SU-DHL-6 (cell line): ENCODE data around the gene GRID2.

Source experiments
- H2AFZ ChIP-seq: fragments of 200-600 bp; sonication (generic); 2 replicates; pipeline ENCODE4 v1.6.1; 2014; ENCODE audit warnings: low read depth, mild to moderate bottlenecking, moderate library complexity, mixed read lengths, antibody characterized with exemption, low read length; ENCODE audit not compliant: severe bottlenecking
- H3F3A ChIP-seq: fragments of 200-600 bp; shearing (Covaris generic); 2 replicates; pipeline ENCODE4 v1.6.0; 2016; ENCODE audit warnings: antibody characterized with exemption, mild to moderate bottlenecking; ENCODE audit not compliant: insufficient read depth
- H3K27ac ChIP-seq: fragments of 200-600 bp; sonication (generic); 2 replicates; pipeline ENCODE4 v1.5.1; 2016; ENCODE audit warnings: low read depth, mild to moderate bottlenecking, low read length, moderate library complexity, mixed read lengths
- H3K27me3 ChIP-seq: fragments of 200-600 bp; sonication (generic), shearing (Covaris generic); 2 replicates; pipeline ENCODE4 v1.6.0; 2014; ENCODE audit warnings: mild to moderate bottlenecking, low read length
- H3K36me3 ChIP-seq: fragments of 200-600 bp; sonication (generic); 2 replicates; pipeline ENCODE4 v1.6.1; 2014; ENCODE audit warnings: mild to moderate bottlenecking, low read length, mixed read lengths
- H3K4me2 ChIP-seq: fragments of 300-600, 200-600 bp; shearing (Covaris generic), sonication (generic); 2 replicates; pipeline ENCODE4 v1.6.0; 2014; ENCODE audit warnings: low read length, low read depth, mild to moderate bottlenecking; ENCODE audit not compliant: poor library complexity, severe bottlenecking
- H3K4me3 ChIP-seq: fragments of 200-600 bp; sonication (generic); 2 replicates; pipeline ENCODE4 v1.5.1; 2014; ENCODE audit warnings: antibody characterized with exemption, low read length, mild to moderate bottlenecking, mixed read lengths; ENCODE audit not compliant: insufficient read depth, poor library complexity, severe bottlenecking
- H3K79me2 ChIP-seq: fragments of 200-600 bp; sonication (generic); 2 replicates; pipeline ENCODE4 v1.6.1; 2014; ENCODE audit warnings: mild to moderate bottlenecking, low read length, moderate library complexity; ENCODE audit not compliant: insufficient read depth
- H3K9ac ChIP-seq: fragments of 200-600 bp; sonication (generic); 2 replicates; pipeline ENCODE4 v1.7.0; 2014; ENCODE audit warnings: mild to moderate bottlenecking, low read length
- H3K9me2 ChIP-seq: fragments of 200-600 bp; sonication (generic); replicated peaks from 2 replicates; pipeline ENCODE4 v1.6.1; 2014; ENCODE audit warnings: low read length; ENCODE audit not compliant: insufficient read depth
- H3K9me3 ChIP-seq: fragments of 200-600 bp; sonication (generic); 2 replicates; pipeline ENCODE4 v1.6.1; 2014; ENCODE audit warnings: low read length, mixed read lengths; ENCODE audit not compliant: insufficient read depth
- H4K20me1 ChIP-seq: fragments of 200-600 bp; sonication (generic); 2 replicates; pipeline ENCODE4 v1.6.1; 2014; ENCODE audit warnings: low read depth, mild to moderate bottlenecking, antibody characterized with exemption, low read length, moderate library complexity, mixed read lengths
- CTCF ChIP-seq: fragments of 200-600 bp; sonication (generic); IDR thresholded peaks from one replicate; pipeline ENCODE4 v1.5.1; 2017; ENCODE audit warnings: antibody characterized with exemption, mild to moderate bottlenecking, low read length, moderate library complexity; ENCODE audit not compliant: insufficient read depth, poor library complexity, severe bottlenecking
- EZH2phosphoT487 ChIP-seq: fragments of 200-600 bp; sonication (generic), shearing (Covaris generic); conservative IDR thresholded peaks from 2 replicates; pipeline ENCODE4 v1.6.1; 2018; ENCODE audit warnings: mild to moderate bottlenecking, antibody characterized with exemption, low read length, moderate library complexity, mixed read lengths

Gene GRID2

GRCh38 chr4:93809773-93810172 is 1506.0 kb downstream of the GRID2 start:
- Histone ChIP-seq H3K79me2 (no peaks in the 10 kb centered on the region), H3K9me2 (no peaks in the 10 kb centered on the region), H3K27me3 (no peaks in the 10 kb centered on the region), H3K4me2 (no peak overlapping the region), H4K20me1 (no peaks in the 10 kb centered on the region), H3F3A (no peaks in the 10 kb centered on the region), H3K27ac (no peak overlapping the region), H3K9ac (no peak overlapping the region), H3K4me3 (no peak overlapping the region), H2AFZ (no peak overlapping the region), H3K9me3 (no peaks in the 10 kb centered on the region), H3K36me3 (no peaks in the 10 kb centered on the region)
- TF ChIP-seq CTCF (no peak), EZH2phosphoT487 (no peak)

- Histone ChIP-seq H3K4me3 (no peak overlapping the region), H2AFZ (no peak overlapping the region), H3K4me2 (no peak overlapping the region), H3K9me2 (no peaks in the 10 kb centered on the region), H3K9me3 (no peaks in the 10 kb centered on the region), H3K36me3 (no peaks in the 10 kb centered on the region), H4K20me1 (no peaks in the 10 kb centered on the region), H3K27ac (no peak overlapping the region), H3K79me2 (no peaks in the 10 kb centered on the region), H3K9ac (no peak overlapping the region), H3K27me3 (no peaks in the 10 kb centered on the region), H3F3A (no peaks in the 10 kb centered on the region)
- TF ChIP-seq CTCF (no peak), EZH2phosphoT487 (no peak)
These were observed 1506.7 kb downstream of the GRID2 start for GRCh38 chr4:93810340-93810992.

GRCh38 chr4:93813092-93813491 is 1509.3 kb downstream of the GRID2 start:
- H2AFZ ChIP-seq, result no peak overlapping the region
- no peaks in the 10 kb centered on the region for H3K36me3 ChIP-seq
- H3K9me2 ChIP-seq, result no peaks in the 10 kb centered on the region
- no peak overlapping the region for H3K4me3 ChIP-seq
- H3K79me2 ChIP-seq, result no peaks in the 10 kb centered on the region
- no peak overlapping the region for H3K27ac ChIP-seq
- H3K4me2 ChIP-seq, result no peak overlapping the region
- no peak overlapping the region for H3K9ac ChIP-seq
- no peaks in the 10 kb centered on the region for H3K27me3 ChIP-seq
- no peak for TF ChIP-seq EZH2phosphoT487
- no peak for TF ChIP-seq CTCF
- no peaks in the 10 kb centered on the region for H4K20me1 ChIP-seq
- no peaks in the 10 kb centered on the region for H3F3A ChIP-seq
- no peaks in the 10 kb centered on the region for H3K9me3 ChIP-seq
